IPS-18a (cell line): ENCODE data around the gene LRRC8B.

Experiments
- H3K27ac ChIP-seq: one replicate; pipeline ENCODE4 v1.5.1; 2013; ENCODE audit warnings: low read length
- H3K27me3 ChIP-seq: one replicate; pipeline ENCODE4 v1.6.1; 2013; ENCODE audit warnings: mild to moderate bottlenecking, low read length; ENCODE audit not compliant: control insufficient read depth, insufficient read depth
- H3K36me3 ChIP-seq: one replicate; pipeline ENCODE4 v1.6.1; 2013; ENCODE audit warnings: low read depth, low read length; ENCODE audit not compliant: control insufficient read depth
- H3K4me1 ChIP-seq: one replicate; pipeline ENCODE4 v1.6.1; 2013; ENCODE audit warnings: low read depth, low read length; ENCODE audit not compliant: control insufficient read depth
- H3K4me3 ChIP-seq: one replicate; pipeline ENCODE4 v1.5.1; 2013; ENCODE audit warnings: low read length
- H3K9ac ChIP-seq: one replicate; pipeline ENCODE4 v1.6.1; 2013; ENCODE audit warnings: mild to moderate bottlenecking, low read length, moderate library complexity
- H3K9me3 ChIP-seq: one replicate; pipeline ENCODE4 v1.6.1; 2013; ENCODE audit warnings: low read depth, low read length; ENCODE audit not compliant: control insufficient read depth

The LRRC8B gene

GRCh38 chr1:89633248-89633799 is 108.7 kb downstream of the LRRC8B start:
- no peaks in the 10 kb centered on the region for H3K36me3 ChIP-seq
- H3K9me3 ChIP-seq: no peaks in the 10 kb centered on the region
- H3K4me1 ChIP-seq: peaks cover 11% of the 10 kb centered on the region
- H3K27ac ChIP-seq: no peak overlapping the region
- peak overlapping the region; percentile 64 for H3K4me3 ChIP-seq
- H3K9ac ChIP-seq: peak overlapping the region; percentile 28
- H3K27me3 ChIP-seq: peaks cover 55% of the 10 kb centered on the region

GRCh38 chr1:89633800-89634625 is 109.4 kb downstream of the LRRC8B start:
- no peaks in the 10 kb centered on the region for H3K36me3 ChIP-seq
- H3K27ac ChIP-seq: no peak overlapping the region
- no peaks in the 10 kb centered on the region for H3K9me3 ChIP-seq
- no peak overlapping the region for H3K9ac ChIP-seq
- peaks cover 11% of the 10 kb centered on the region for H3K4me1 ChIP-seq
- peak overlapping the region; percentile 64 for H3K4me3 ChIP-seq
- peaks cover 55% of the 10 kb centered on the region for H3K27me3 ChIP-seq

- Histone ChIP-seq H3K4me3 (no peak overlapping the region), H3K9me3 (no peaks in the 10 kb centered on the region), H3K27me3 (peaks cover 45% of the 10 kb centered on the region), H3K27ac (no peak overlapping the region), H3K9ac (no peak overlapping the region), H3K4me1 (peaks cover 11% of the 10 kb centered on the region), H3K36me3 (no peaks in the 10 kb centered on the region)
These were observed 111.5 kb downstream of the LRRC8B start for GRCh38 chr1:89635825-89636815.

- H3K9me3 ChIP-seq: no peaks in the 10 kb centered on the region
- H3K27me3 ChIP-seq: peaks cover 34% of the 10 kb centered on the region
- peaks cover 5% of the 10 kb centered on the region for H3K4me1 ChIP-seq
- H3K36me3 ChIP-seq: no peaks in the 10 kb centered on the region
- H3K27ac ChIP-seq: no peak overlapping the region
- no peak overlapping the region for H3K4me3 ChIP-seq
- H3K9ac ChIP-seq: no peak overlapping the region
These were observed 112.9 kb downstream of the LRRC8B start for GRCh38 chr1:89637496-89637895.

- no peaks in the 10 kb centered on the region for H3K9me3 ChIP-seq
- H3K27ac ChIP-seq: no peak overlapping the region
- no peaks in the 10 kb centered on the region for H3K4me1 ChIP-seq
- no peaks in the 10 kb centered on the region for H3K36me3 ChIP-seq
- H3K9ac ChIP-seq: no peak overlapping the region
- no peak overlapping the region for H3K4me3 ChIP-seq
- peaks cover 11% of the 10 kb centered on the region for H3K27me3 ChIP-seq
These were observed 115.8 kb downstream of the LRRC8B start for GRCh38 chr1:89640440-89640839.

DNA sequence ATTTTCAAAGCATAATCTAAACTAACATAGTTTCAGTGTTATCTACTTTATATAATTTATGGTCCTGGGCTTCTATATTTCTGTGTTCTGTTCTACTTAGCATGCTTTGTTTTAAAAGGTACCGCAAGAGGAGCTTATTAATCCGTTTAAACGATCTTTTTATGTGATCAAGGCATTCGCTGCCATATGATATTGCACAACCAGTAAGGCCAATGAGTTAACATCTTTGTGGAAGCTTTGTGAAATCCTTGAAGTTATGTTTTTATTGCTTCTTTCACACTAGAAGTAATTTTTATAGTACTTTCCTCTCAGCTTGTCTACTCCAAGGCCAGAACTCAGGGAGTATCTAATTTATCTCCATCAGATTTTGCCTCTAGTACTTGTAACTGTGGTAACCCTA is 117.2 kb downstream of the LRRC8B start:
- no peak overlapping the region for H3K27ac ChIP-seq
- H3K36me3 ChIP-seq: no peaks in the 10 kb centered on the region
- H3K4me3 ChIP-seq: no peak overlapping the region
- no peaks in the 10 kb centered on the region for H3K27me3 ChIP-seq
- no peak overlapping the region for H3K9ac ChIP-seq
- no peaks in the 10 kb centered on the region for H3K9me3 ChIP-seq
- H3K4me1 ChIP-seq: no peaks in the 10 kb centered on the region

GRCh38 chr1:89643577-89643976 is 118.9 kb downstream of the LRRC8B start:
- H3K27me3 ChIP-seq: no peaks in the 10 kb centered on the region
- no peak overlapping the region for H3K4me3 ChIP-seq
- no peak overlapping the region for H3K9ac ChIP-seq
- no peaks in the 10 kb centered on the region for H3K4me1 ChIP-seq
- no peaks in the 10 kb centered on the region for H3K9me3 ChIP-seq
- H3K27ac ChIP-seq: no peak overlapping the region
- no peaks in the 10 kb centered on the region for H3K36me3 ChIP-seq

- no peak overlapping the region for H3K9ac ChIP-seq
- H3K9me3 ChIP-seq: no peaks in the 10 kb centered on the region
- H3K27me3 ChIP-seq: no peaks in the 10 kb centered on the region
- H3K4me3 ChIP-seq: no peak overlapping the region
- no peaks in the 10 kb centered on the region for H3K4me1 ChIP-seq
- no peak overlapping the region for H3K27ac ChIP-seq
- H3K36me3 ChIP-seq: no peaks in the 10 kb centered on the region
These were observed 119.6 kb downstream of the LRRC8B start for GRCh38 chr1:89644119-89644814.

DNA sequence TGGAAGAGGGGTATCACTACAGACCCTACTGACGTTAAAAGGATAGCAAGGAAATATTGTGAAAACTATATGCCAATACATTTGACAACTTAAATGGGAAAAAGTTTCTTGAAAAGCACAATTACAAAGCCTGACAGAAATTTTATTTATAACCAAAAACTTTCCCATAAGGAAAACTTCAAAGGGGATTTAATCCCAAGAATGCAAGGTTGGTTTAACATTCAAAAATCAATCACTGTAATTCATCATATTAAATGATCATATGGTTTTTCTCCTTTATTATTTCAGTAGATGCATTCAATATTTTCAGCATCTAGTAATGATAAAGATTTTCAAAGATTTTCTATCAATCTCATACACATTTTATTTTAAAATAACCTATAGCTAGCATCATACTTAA is 121.6 kb downstream of the LRRC8B start:
- Histone ChIP-seq H3K4me3 (no peak overlapping the region), H3K4me1 (peaks cover 3% of the 10 kb centered on the region), H3K9ac (no peak overlapping the region), H3K27me3 (no peaks in the 10 kb centered on the region), H3K27ac (no peak overlapping the region), H3K9me3 (no peaks in the 10 kb centered on the region), H3K36me3 (no peaks in the 10 kb centered on the region)
